Fibroblast of lung (primary cell): ENCODE results near the gene THOC2.

Experiments
- EZH2 ChIP-seq: IDR thresholded peaks from 2 replicates; pipeline ENCODE4 v1.5.1; 2012; ENCODE audit warnings: low read length, control low read depth, mild to moderate bottlenecking; ENCODE audit errors: missing control alignments
- TF ChIP-seq, protein P1 (sequence below), 2 donors: IDR thresholded peaks in 1 of 2; conservative IDR thresholded peaks in 1 of 2; 1 replicate in 1 of 2; 2 replicates in 1 of 2; pipeline ENCODE4 v1.5.1; 2011 to 2012; ENCODE audit warnings: low read length in 2 of 2, control low read depth in 1 of 2, inconsistent platforms in 1 of 2, low read depth in 1 of 2, mild to moderate bottlenecking in 1 of 2

- TF ChIP-seq, protein P1, sequence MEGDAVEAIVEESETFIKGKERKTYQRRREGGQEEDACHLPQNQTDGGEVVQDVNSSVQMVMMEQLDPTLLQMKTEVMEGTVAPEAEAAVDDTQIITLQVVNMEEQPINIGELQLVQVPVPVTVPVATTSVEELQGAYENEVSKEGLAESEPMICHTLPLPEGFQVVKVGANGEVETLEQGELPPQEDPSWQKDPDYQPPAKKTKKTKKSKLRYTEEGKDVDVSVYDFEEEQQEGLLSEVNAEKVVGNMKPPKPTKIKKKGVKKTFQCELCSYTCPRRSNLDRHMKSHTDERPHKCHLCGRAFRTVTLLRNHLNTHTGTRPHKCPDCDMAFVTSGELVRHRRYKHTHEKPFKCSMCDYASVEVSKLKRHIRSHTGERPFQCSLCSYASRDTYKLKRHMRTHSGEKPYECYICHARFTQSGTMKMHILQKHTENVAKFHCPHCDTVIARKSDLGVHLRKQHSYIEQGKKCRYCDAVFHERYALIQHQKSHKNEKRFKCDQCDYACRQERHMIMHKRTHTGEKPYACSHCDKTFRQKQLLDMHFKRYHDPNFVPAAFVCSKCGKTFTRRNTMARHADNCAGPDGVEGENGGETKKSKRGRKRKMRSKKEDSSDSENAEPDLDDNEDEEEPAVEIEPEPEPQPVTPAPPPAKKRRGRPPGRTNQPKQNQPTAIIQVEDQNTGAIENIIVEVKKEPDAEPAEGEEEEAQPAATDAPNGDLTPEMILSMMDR (conservative IDR thresholded peaks at IDR 0.05 in 1 of 2, IDR thresholded peaks at IDR 0.05 in 1 of 2; ENCODE audit: low read depth in 1 of 2, low read length in 2 of 2), result no peak
- TF ChIP-seq EZH2, result no peak
Observed at GRCh38 chrX:123625952-123626351, 106.9 kb downstream of the THOC2 start.
